A673 (cell line): ENCODE results near the gene WEE2. TPM values are rescaled to one million over a fixed set of nuclear protein-coding genes. Genes with fewer than 3 reads are reported as not detected.

ENCODE experiments used
- BruUV-seq: library from RNA; stranded (reverse); fragments of 400-500 nt; replicated peaks from 2 replicates; lab custom pipeline; 2021; lab: Mats Ljungman, UMichigan
- CTCF ChIA-PET: fragments of 300-600 bp; sonication (Branson Sonifier 250); formaldehyde crosslinking; loops from one replicate; lab custom pipeline; 2022; ENCODE audit warnings: antibody characterized with exemption; lab: Charles Lee
- POLR2A ChIA-PET: fragments of 300-600 bp; sonication (Branson Sonifier 250); formaldehyde crosslinking; loops from one replicate; lab custom pipeline; 2022; ENCODE audit warnings: antibody characterized with exemption; ENCODE audit not compliant: low non-redundant PET; lab: Charles Lee
- DNase-seq: peaks from one replicate; pipeline ENCODE4 v3.0.0-alpha.2; 2015; ENCODE audit warnings: low spot score
- H3K27ac ChIP-seq: fragments of 200-600 bp; sonication (generic); 2 replicates; pipeline ENCODE4 v1.5.1; 2016; ENCODE audit warnings: mixed run types, low read depth, mild to moderate bottlenecking, mixed read lengths, antibody characterized with exemption, low read length; ENCODE audit not compliant: poor library complexity, severe bottlenecking
- H3K27me3 ChIP-seq: fragments of 200-600 bp; sonication (generic); replicated peaks from 2 replicates; pipeline ENCODE4 v1.6.1; 2017; ENCODE audit warnings: mixed run types, low read depth, mild to moderate bottlenecking, mixed read lengths, antibody characterized with exemption, low read length; ENCODE audit not compliant: insufficient read depth, poor library complexity
- H3K36me3 ChIP-seq: fragments of 200-600 bp; sonication (generic); 2 replicates; pipeline ENCODE4 v1.6.1; 2016; ENCODE audit warnings: mixed run types, mild to moderate bottlenecking, mixed read lengths, antibody characterized with exemption, low read length; ENCODE audit not compliant: insufficient read depth, poor library complexity, severe bottlenecking
- H3K4me1 ChIP-seq: fragments of 200-600 bp; sonication (generic); 2 replicates; pipeline ENCODE4 v1.6.1; 2017; ENCODE audit warnings: mixed run types, mild to moderate bottlenecking, mixed read lengths, antibody characterized with exemption, low read length; ENCODE audit not compliant: insufficient read depth, poor library complexity, severe bottlenecking
- H3K4me3 ChIP-seq: fragments of 200-600 bp; sonication (generic); 2 replicates; pipeline ENCODE4 v1.5.1; 2016; ENCODE audit warnings: low read depth, mixed run types, mild to moderate bottlenecking, mixed read lengths, low read length; ENCODE audit not compliant: poor library complexity, severe bottlenecking
- H3K9me3 ChIP-seq: fragments of 200-600 bp; sonication (generic); 2 replicates; pipeline ENCODE4 v1.6.1; 2016; ENCODE audit warnings: mixed run types, low read depth, mild to moderate bottlenecking, mixed read lengths, antibody characterized with exemption, low read length; ENCODE audit not compliant: poor library complexity, severe bottlenecking
- CTCF ChIP-seq: fragments of 300-800, 200-600 bp; sonication (generic); conservative IDR thresholded peaks from 2 replicates; pipeline ENCODE4 v1.5.1; 2017; ENCODE audit warnings: low read depth, mild to moderate bottlenecking, antibody characterized with exemption, low read length, moderate library complexity, mixed read lengths
- EZH2 ChIP-seq: fragments of 200-600 bp; sonication (generic); IDR thresholded peaks from 2 replicates; pipeline ENCODE4 v1.6.1; 2017; ENCODE audit warnings: borderline replicate concordance, low read depth, mild to moderate bottlenecking, mixed read lengths, antibody characterized with exemption, low read length; ENCODE audit not compliant: poor library complexity, severe bottlenecking
- intact Hi-C: fragments of 100-400 bp; cut with micrococcal nuclease; formaldehyde crosslinking; loops from one replicate; pipeline ENCODE4 v1.10.0; 2022; ENCODE audit not compliant: unreplicated experiment
- total RNA-seq: library from RNA; stranded (reverse); gene quantifications from 2 replicates; pipeline ENCODE4 v1.2.3, GENCODE V29; 2021

Gene WEE2
- total RNA-seq, 1 experiment from 2014 or later: 0.09 TPM

- Histone ChIP-seq H3K9me3 (no peaks in the 10 kb centered on the region), H3K27ac (no peak overlapping the region), H3K4me1 (peaks cover 6% of the 10 kb centered on the region), H3K36me3 (no peaks in the 10 kb centered on the region), H3K27me3 (no peaks in the 10 kb centered on the region), H3K4me3 (no peak overlapping the region)
- DNase-seq: no peak
- TF ChIP-seq EZH2 (no peak), CTCF (no peak)
- ChIA-PET POLR2A (no interaction called here), CTCF (no interaction called here)
- intact Hi-C loops: loop anchor here (5.0 kb wide), 1 partner anchor 33 kb away; the partner anchor contains the start of gene SSBP1
- no TSS peak for BruUV-seq
Observed at GRCh38 chr7:141704741-141705140, 3.4 kb upstream of the WEE2 start.

DNA sequence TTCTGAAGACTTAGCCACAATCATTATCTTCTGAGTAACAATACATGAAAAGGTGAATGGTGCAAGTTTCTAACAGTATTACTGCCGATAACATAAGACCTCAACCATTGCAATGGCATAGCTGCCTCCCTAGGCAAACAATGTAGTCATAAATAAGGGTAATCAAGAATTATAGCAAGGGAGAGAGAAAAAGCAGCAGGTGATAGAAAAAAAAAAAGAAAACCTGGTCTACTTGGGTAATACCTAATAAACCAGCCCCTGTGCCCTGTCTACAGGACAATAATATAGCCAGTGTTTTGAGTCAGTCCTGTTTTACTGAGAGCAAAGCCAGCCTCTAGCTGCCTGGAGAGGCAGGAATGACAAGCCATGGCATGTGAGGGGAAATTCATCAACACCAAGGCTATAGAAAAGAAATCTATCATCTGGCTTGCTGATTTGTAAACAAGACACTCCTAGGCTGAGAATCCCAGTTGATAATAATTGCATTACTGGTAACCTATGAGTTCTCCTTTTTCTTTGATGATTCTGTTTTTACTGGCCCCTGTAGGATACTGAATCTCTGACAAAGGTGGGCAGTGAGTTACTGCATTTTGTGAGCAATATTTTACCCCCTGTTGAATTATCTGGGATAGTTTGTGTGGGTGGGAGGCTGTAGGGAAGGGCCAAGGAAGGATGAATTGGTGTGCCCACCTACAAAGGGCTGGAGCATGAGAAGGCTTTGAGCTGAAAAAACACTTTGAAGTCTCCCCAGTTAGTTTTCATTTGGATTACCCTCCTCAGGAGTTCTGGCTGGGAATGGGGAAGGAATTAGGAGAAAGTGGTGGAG lies 1.7 kb upstream of the WEE2 start:
- BruUV-seq: no TSS peak
- DNase-seq: no peak
- no peak for TF ChIP-seq EZH2
- no peak for TF ChIP-seq CTCF

GRCh38 chr7:141709318-141709717 lies 1.2 kb downstream of the WEE2 start:
- intact Hi-C loops: no loop called here
- TF ChIP-seq CTCF (no peak), EZH2 (no peak)
- no peak for DNase-seq
- no TSS peak for BruUV-seq
- Histone ChIP-seq H3K9me3 (no peaks in the 10 kb centered on the region), H3K27me3 (no peaks in the 10 kb centered on the region), H3K4me3 (no peak overlapping the region), H3K36me3 (no peaks in the 10 kb centered on the region), H3K27ac (no peak overlapping the region), H3K4me1 (no peaks in the 10 kb centered on the region)
- ChIA-PET CTCF (no interaction called here), POLR2A (no interaction called here)

More for the DNA sequence above, 1.7 kb upstream of the WEE2 start:
- no peak overlapping the region for H3K4me3 ChIP-seq
- ChIA-PET CTCF (no interaction called here), POLR2A (no interaction called here)
- intact Hi-C loops: no loop called here
- H3K27ac ChIP-seq: no peak overlapping the region
- no peaks in the 10 kb centered on the region for H3K36me3 ChIP-seq
- peaks cover 6% of the 10 kb centered on the region for H3K4me1 ChIP-seq
- H3K9me3 ChIP-seq: no peaks in the 10 kb centered on the region
- no peaks in the 10 kb centered on the region for H3K27me3 ChIP-seq
